H1 (cell line): Measurements from ENCODE around the gene RPTOR. TPM values are rescaled to one million over a fixed set of nuclear protein-coding genes. Genes with fewer than 3 reads are reported as not detected.

Source experiments
- CTCF ChIA-PET: fragments of 300-600 bp; sonication (Branson Sonifier 250); formaldehyde crosslinking; loops from one replicate; lab custom pipeline; 2021; ENCODE audit not compliant: partially characterized antibody; lab: Charles Lee
- POLR2A ChIA-PET: fragments of 300-600 bp; sonication (Branson Sonifier 250); formaldehyde crosslinking; loops from one replicate; lab custom pipeline; 2021; ENCODE audit warnings: inconsistent platforms; ENCODE audit not compliant: partially characterized antibody; lab: Charles Lee
- DNase-seq, 2 experiments: peaks; one replicate each; pipeline versions ENCODE4 v3.0.0 to v3.0.0-alpha.2; 2010 to 2022; ENCODE audit warnings: low spot score in 2 of 2, low read depth in 1 of 2, mixed read lengths in 1 of 2
- FAIRE-seq: peaks from 2 replicates; lab custom pipeline; 2011; peaks lifted over from hg19 to GRCh38; lab: Jason Lieb, UNC
- H2AFZ ChIP-seq: 2 replicates; pipeline ENCODE4 v1.8.1; 2012; ENCODE audit warnings: low read length, inconsistent platforms
- H2AK5ac ChIP-seq: 2 replicates; pipeline ENCODE4 v1.6.1; 2013; ENCODE audit warnings: low read depth, low read length
- H2BK120ac ChIP-seq: replicated peaks from 2 replicates; pipeline ENCODE3; 2013; ENCODE audit warnings: low read depth, low read length, inconsistent platforms
- H2BK12ac ChIP-seq: 2 replicates; pipeline ENCODE4 v1.6.1; 2013; ENCODE audit warnings: low read depth, low read length
- H2BK15ac ChIP-seq: 2 replicates; pipeline ENCODE4 v1.6.1; 2013; ENCODE audit warnings: low read length
- H2BK20ac ChIP-seq: 2 replicates; pipeline ENCODE4 v1.6.1; 2013; ENCODE audit warnings: low read length
- H2BK5ac ChIP-seq: 2 replicates; pipeline ENCODE4 v1.6.1; 2013; ENCODE audit warnings: low read depth, low read length
- H3K14ac ChIP-seq: 2 replicates; pipeline ENCODE4 v1.6.1; 2013; ENCODE audit warnings: inconsistent platforms; ENCODE audit not compliant: insufficient read length
- H3K18ac ChIP-seq: 2 replicates; pipeline ENCODE4 v1.6.1; 2013; ENCODE audit warnings: low read length; ENCODE audit errors: extremely low read depth
- H3K23ac ChIP-seq: 2 replicates; pipeline ENCODE4 v1.6.1; 2013; ENCODE audit warnings: inconsistent platforms; ENCODE audit not compliant: insufficient read length
- H3K23me2 ChIP-seq: 2 replicates; pipeline ENCODE4 v1.6.1; 2013; ENCODE audit warnings: low read depth, low read length
- H3K27ac ChIP-seq: 2 replicates; pipeline ENCODE4 v1.6.1; 2011; ENCODE audit warnings: low read depth, low read length, inconsistent platforms
- H3K27me3 ChIP-seq, 4 experiments: replicated peaks in 1 of 4; 1 replicate in 1 of 4; 2 replicates in 3 of 4; pipeline versions ENCODE4 v1.6.1 to v1.8.1; 2011 to 2013; ENCODE audit warnings: low read length in 3 of 4, mild to moderate bottlenecking in 3 of 4, inconsistent platforms in 2 of 4, mixed read lengths in 2 of 4, moderate library complexity in 1 of 4; ENCODE audit not compliant: control insufficient read depth in 3 of 4, insufficient read depth in 3 of 4; ENCODE audit errors: extremely low read depth in 1 of 4
- H3K36me3 ChIP-seq, 4 experiments: 2 replicates each; pipeline versions ENCODE4 v1.6.1 to v1.8.1; 2011 to 2013; ENCODE audit warnings: mild to moderate bottlenecking in 4 of 4, low read length in 3 of 4, moderate library complexity in 2 of 4, control low read depth in 1 of 4, inconsistent platforms in 1 of 4; ENCODE audit not compliant: insufficient read depth in 4 of 4, control insufficient read depth in 2 of 4
- H3K4ac ChIP-seq: replicated peaks from 2 replicates; pipeline ENCODE3; 2013; ENCODE audit warnings: low read length, low read depth, mixed read lengths, inconsistent platforms; ENCODE audit not compliant: insufficient read length
- H3K4me1 ChIP-seq, 4 experiments: replicated peaks in 1 of 4; 1 replicate in 1 of 4; 2 replicates in 3 of 4; pipeline versions ENCODE4 v1.6.1 to v1.8.1; 2011 to 2013; ENCODE audit warnings: low read length in 3 of 4, inconsistent platforms in 2 of 4, mixed read lengths in 1 of 4; ENCODE audit not compliant: insufficient read depth in 4 of 4, control insufficient read depth in 3 of 4
- H3K4me2 ChIP-seq, 2 experiments: 2 replicates each; pipeline versions ENCODE4 v1.6.1 to v1.8.1; 2011 to 2013; ENCODE audit warnings: low read depth in 2 of 2, low read length in 2 of 2, control low read depth in 1 of 2, inconsistent platforms in 1 of 2, mild to moderate bottlenecking in 1 of 2; ENCODE audit not compliant: insufficient read depth in 1 of 2
- H3K4me3 ChIP-seq, 4 experiments: fragments of 200-600, 300-600 bp in 1 of 4; sonication (generic), shearing (Covaris generic), sonication (Bioruptor Twin) in 1 of 4; 2 replicates each; pipeline versions ENCODE4 v1.5.1 to v1.8.1; 2011 to 2016; ENCODE audit warnings: low read length in 4 of 4, low read depth in 3 of 4, control low read depth in 2 of 4, inconsistent platforms in 2 of 4, mild to moderate bottlenecking in 2 of 4, mixed read lengths in 1 of 4, moderate library complexity in 1 of 4; ENCODE audit not compliant: insufficient read depth in 2 of 4; ENCODE audit errors: extremely low read depth in 1 of 4
- H3K56ac ChIP-seq: replicated peaks from 2 replicates; pipeline ENCODE3; 2013; ENCODE audit warnings: low read depth, mild to moderate bottlenecking, mixed read lengths, low read length, inconsistent platforms; ENCODE audit not compliant: insufficient read length
- H3K79me1 ChIP-seq: 2 replicates; pipeline ENCODE4 v1.6.1; 2013; ENCODE audit warnings: low read depth, low read length, control low read depth
- H3K79me2 ChIP-seq, 2 experiments: 2 replicates each; pipeline versions ENCODE4 v1.6.1 to v1.8.1; 2012 to 2013; ENCODE audit warnings: low read length in 2 of 2, mild to moderate bottlenecking in 2 of 2, inconsistent platforms in 1 of 2; ENCODE audit not compliant: insufficient read depth in 2 of 2, control insufficient read depth in 1 of 2
- H3K9ac ChIP-seq, 4 experiments: replicated peaks in 1 of 4; 1 replicate in 1 of 4; 2 replicates in 3 of 4; pipeline versions ENCODE4 v1.6.1 to v1.8.1; 2011 to 2013; ENCODE audit warnings: low read depth in 3 of 4, low read length in 3 of 4, control low read depth in 2 of 4, mild to moderate bottlenecking in 2 of 4, moderate library complexity in 2 of 4, inconsistent platforms in 1 of 4; ENCODE audit errors: extremely low read depth in 1 of 4
- H3K9me3 ChIP-seq, 2 experiments: 2 replicates each; pipeline versions ENCODE4 v1.6.1 to v1.8.1; 2012 to 2013; ENCODE audit warnings: mild to moderate bottlenecking in 2 of 2, moderate library complexity in 2 of 2, control low read depth in 1 of 2, inconsistent platforms in 1 of 2, low read depth in 1 of 2, low read length in 1 of 2, mixed read lengths in 1 of 2; ENCODE audit not compliant: insufficient read depth in 2 of 2
- H4K20me1 ChIP-seq, 2 experiments: replicated peaks in 1 of 2; 2 replicates each; pipeline versions ENCODE3 to v1.8.1; 2011 to 2013; ENCODE audit warnings: inconsistent platforms in 2 of 2, low read length in 2 of 2, mild to moderate bottlenecking in 1 of 2; ENCODE audit not compliant: insufficient read depth in 2 of 2, control insufficient read depth in 1 of 2
- H4K5ac ChIP-seq: 2 replicates; pipeline ENCODE4 v1.6.1; 2013; ENCODE audit warnings: low read length, low read depth, mixed read lengths, inconsistent platforms; ENCODE audit not compliant: insufficient read length
- H4K8ac ChIP-seq: 2 replicates; pipeline ENCODE4 v1.8.0; 2013; ENCODE audit warnings: mild to moderate bottlenecking, moderate library complexity, low read length, inconsistent platforms; ENCODE audit not compliant: insufficient read depth; ENCODE audit errors: extremely low read depth
- H4K91ac ChIP-seq: replicated peaks from 2 replicates; pipeline ENCODE3; 2013; ENCODE audit warnings: low read length, mixed read lengths, inconsistent platforms; ENCODE audit not compliant: insufficient read length
- ATF2 ChIP-seq: IDR thresholded peaks from 2 replicates; pipeline ENCODE4 v1.6.1; 2012; ENCODE audit warnings: low read length, inconsistent platforms
- CBX8 ChIP-seq: fragments of 300-800, 300-1000 bp; sonication (generic); IDR thresholded peaks from 2 replicates; pipeline ENCODE4 v1.7.1; 2016; ENCODE audit warnings: low read depth, low read length, borderline replicate concordance
- CREB1 ChIP-seq: IDR thresholded peaks from 2 replicates; pipeline ENCODE4 v1.6.1; 2012; ENCODE audit warnings: inconsistent platforms
- EGR1 ChIP-seq: IDR thresholded peaks from 2 replicates; pipeline ENCODE4 v1.6.1; 2011; ENCODE audit warnings: low read depth, low read length, borderline replicate concordance
- GTF2F1 ChIP-seq: IDR thresholded peaks from 2 replicates; pipeline ENCODE4 v1.6.1; 2012; ENCODE audit warnings: low read depth, low read length, improper control_type of control experiment, borderline replicate concordance
- HDAC2 ChIP-seq, 2 experiments: fragments of 300-600 bp in 1 of 2; sonication (generic) in 1 of 2; IDR thresholded peaks; 2 replicates each; pipeline ENCODE4 v1.6.1; 2011 to 2012; ENCODE audit warnings: low read depth in 2 of 2, low read length in 2 of 2, mild to moderate bottlenecking in 2 of 2, moderate library complexity in 2 of 2, borderline replicate concordance in 1 of 2, inconsistent platforms in 1 of 2
- MAFK ChIP-seq: IDR thresholded peaks from 2 replicates; pipeline ENCODE4 v1.6.1; 2012; ENCODE audit warnings: low read depth, mild to moderate bottlenecking, improper control_type of control experiment, low read length
- NRF1 ChIP-seq: IDR thresholded peaks from 2 replicates; pipeline ENCODE4 v1.6.1; 2011; ENCODE audit warnings: mild to moderate bottlenecking, low read depth, low read length, improper control_type of control experiment
- RBBP5 ChIP-seq: IDR thresholded peaks from 2 replicates; pipeline ENCODE4 v1.7.1; 2012; ENCODE audit warnings: low read depth, mild to moderate bottlenecking, inconsistent platforms, low read length, moderate library complexity, borderline replicate concordance
- SP2 ChIP-seq: IDR thresholded peaks from 2 replicates; pipeline ENCODE4 v1.6.1; 2012; ENCODE audit warnings: mild to moderate bottlenecking, low read length, inconsistent platforms
- TAF1 ChIP-seq: IDR thresholded peaks from 2 replicates; pipeline ENCODE4 v1.6.1; 2011; ENCODE audit warnings: mild to moderate bottlenecking, low read depth, low read length
- TEAD4 ChIP-seq: IDR thresholded peaks from 2 replicates; pipeline ENCODE4 v1.6.1; 2012; ENCODE audit warnings: low read depth, low read length, inconsistent platforms, mixed read lengths
- ZNF274 ChIP-seq: IDR thresholded peaks from 2 replicates; pipeline ENCODE4 v1.7.0; 2012; ENCODE audit warnings: low read length, borderline replicate concordance; ENCODE audit errors: extremely low read depth
- WGBS, 2 experiments: shearing (Covaris generic) in 1 of 2; methylation state at CpG; one replicate each; pipeline versions ENCODE4 v1.1.6 to v1.1.7; 2013 to 2015; ENCODE audit warnings: low lambda C conversion rate in 2 of 2, mixed read lengths in 2 of 2, inconsistent platforms in 1 of 2, low coverage in 1 of 2, missing lambda C conversion rate in 1 of 2; ENCODE audit not compliant: insufficient replicate concordance in 2 of 2, insufficient coverage in 1 of 2, insufficient read length in 1 of 2; ENCODE audit errors: extremely low coverage in 1 of 2, missing lambda C conversion rate in 1 of 2; 5-methylcytosine and 5-hydroxymethylcytosine counted together
- polyA plus RNA-seq, 7 experiments: library from polyadenylated mRNA; depleted of rRNA in 3 of 7; stranded (reverse) in 5 of 7; unstranded in 2 of 7; fragments of >200 nt in 5 of 7; fragments of 200-250 nt in 2 of 7; gene quantifications; 1 replicate in 5 of 7; 2 replicates in 1 of 7; 4 replicates in 1 of 7; pipeline versions ENCODE4 v1.2.1 to v1.2.3, GENCODE V29; 2011 to 2013; ENCODE audit warnings: missing spikeins in 2 of 7, mixed read lengths in 2 of 7
- total RNA-seq: library from RNA; stranded (reverse); fragmentation: NEBNext Ultra II Directional; extraction: Animal tissue kit (Norgen Biotek cat#: 25700); gene quantifications from 2 replicates; pipeline ENCODE4 v1.2.1, GENCODE V29; 2021

The RPTOR gene
- total and polyA plus RNA-seq, 2 of the 8 experiments (the other 6 are each of a cell fraction or from before 2014, with no cell fraction given) = 6.9 to 28.7 TPM

GRCh38 chr17:80558046-80558445 lies 13.4 kb downstream of the RPTOR start:
- H3K4me2 ChIP-seq = no peak overlapping the region
- no peak for TF ChIP-seq HDAC2 (IDR thresholded peaks at IDR 0.05; ENCODE audit: borderline replicate concordance in 1 of 2, low read depth in 2 of 2, low read length in 2 of 2)
- no peak for TF ChIP-seq ZNF274
- no peak for TF ChIP-seq RBBP5
- no peak for TF ChIP-seq TAF1
- TF ChIP-seq MAFK = no peak
- no peak for TF ChIP-seq SP2
- no peak for TF ChIP-seq ATF2
- TF ChIP-seq TEAD4 = no peak
- TF ChIP-seq GTF2F1 = no peak
- no peak for TF ChIP-seq NRF1
- no peak for TF ChIP-seq CREB1
- no peak for TF ChIP-seq EGR1
- TF ChIP-seq CBX8 = no peak

More at GRCh38 chr17:80558046-80558445, 13.4 kb downstream of the RPTOR start:
- H3K27me3 ChIP-seq = peaks cover 3 to 20% (median 12%) of the 10 kb centered on the region in 4 experiments
- WGBS, 2 experiments = 88% methylated on average over 6 of the region's 6 CpGs; no CpG with 5 or more reads in 1 of the 2 experiments
- H4K91ac ChIP-seq = no peak overlapping the region
- H3K79me1 ChIP-seq = peaks cover 8% of the 10 kb centered on the region; the same call in 1 of the 2 replicates
- no peak overlapping the region for H4K5ac ChIP-seq
- H3K4ac ChIP-seq = no peak overlapping the region
- no peaks in the 10 kb centered on the region for H3K23me2 ChIP-seq
- CTCF ChIA-PET = interaction anchor here (0.8 kb wide), 1 partner anchor 96 kb away, joined by 3 read pairs; no protein-coding TSS in a partner anchor
- no peak overlapping the region for H3K18ac ChIP-seq
- no peak overlapping the region for H3K14ac ChIP-seq
- no peaks in the 10 kb centered on the region for H3K9me3 ChIP-seq
- peaks cover 23 to 42% of the 10 kb centered on the region in 2 experiments for H4K20me1 ChIP-seq
- H2AFZ ChIP-seq = no peak overlapping the region
- FAIRE-seq (no peak), DNase-seq (no peak)
- no peak overlapping the region for H3K56ac ChIP-seq
- H3K9ac ChIP-seq = no peak overlapping the region
- POLR2A ChIA-PET = interaction anchor here (2.1 kb wide), 1 partner anchor 13 kb away, joined by 5 read pairs; the partner anchor contains the start of gene RPTOR
- no peaks in the 10 kb centered on the region for H3K4me1 ChIP-seq
- no peak overlapping the region for H2BK5ac ChIP-seq
- H2BK20ac ChIP-seq = no peak overlapping the region
- peaks cover 3 to 38% of the 10 kb centered on the region in 2 experiments; a peak in 3 of 4 replicates for H3K79me2 ChIP-seq
- H3K27ac ChIP-seq = no peak overlapping the region
- no peak overlapping the region for H3K4me3 ChIP-seq
- no peak overlapping the region for H2AK5ac ChIP-seq
- H2BK15ac ChIP-seq = no peak overlapping the region
- H3K23ac ChIP-seq = no peak overlapping the region
- no peak overlapping the region for H2BK12ac ChIP-seq
- no peaks in the 10 kb centered on the region for H3K36me3 ChIP-seq
- H2BK120ac ChIP-seq = no peak overlapping the region
- H4K8ac ChIP-seq = no peak overlapping the region
